ENCODE data around the gene SMIM23.

GRCh38 chr5:171827162-171827561, 41.5 kb downstream of the SMIM23 start:
- no peak for TF ChIP-seq CTCF (conservative IDR thresholded peaks at IDR 0.05; ENCODE audit: low read depth, low read length)
- TF ChIP-seq EZH2 (IDR thresholded peaks at IDR 0.05; ENCODE audit: low read length, unreplicated experiment): no peak
